Kidney capillary endothelial cell (primary cell): ENCODE data around the gene GMCL2.

Source experiments
- DNase-seq: peaks from one replicate; pipeline ENCODE4 v3.0.0-alpha.2; 2018; ENCODE audit warnings: low spot score

The GMCL2 gene

DNA sequence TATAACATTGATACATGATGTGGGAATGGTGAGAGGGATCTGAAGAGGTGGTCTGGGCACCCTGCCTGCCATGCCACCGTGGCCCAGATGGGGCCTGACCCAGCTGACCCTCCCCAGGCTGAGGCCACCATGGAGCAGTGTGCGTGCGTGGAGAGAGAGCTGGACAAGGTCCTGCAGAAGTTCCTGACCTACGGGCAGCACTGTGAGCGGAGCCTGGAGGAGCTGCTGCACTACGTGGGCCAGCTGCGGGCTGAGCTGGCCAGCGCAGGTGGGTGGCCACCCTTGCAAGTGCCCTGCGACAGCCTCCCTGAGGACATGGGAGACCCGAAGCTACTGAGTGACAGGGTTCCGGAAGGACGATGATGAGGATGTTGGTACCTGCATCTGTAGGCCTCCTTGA is 49.2 kb downstream of the GMCL2 start:
- no peak for DNase-seq

DNA sequence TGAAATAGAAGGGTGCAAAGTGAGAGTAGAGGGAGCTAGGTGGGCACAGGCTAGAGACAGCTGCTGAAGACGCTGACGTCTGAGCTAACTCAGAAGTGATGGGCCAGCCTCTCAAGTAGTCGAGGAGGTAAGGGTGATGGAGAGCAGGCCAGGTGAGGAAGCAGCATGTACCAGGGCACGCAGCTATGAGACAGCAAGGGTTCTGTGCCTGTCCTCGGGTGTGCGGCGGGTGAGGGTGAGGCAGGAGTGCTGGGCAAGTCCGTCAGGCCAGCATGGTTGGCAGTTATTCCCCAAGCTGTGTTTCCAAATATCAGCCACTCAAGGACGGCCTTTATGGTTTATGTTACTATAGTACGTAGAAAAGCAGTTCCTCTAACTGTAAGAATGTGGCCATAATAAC is 50.2 kb downstream of the GMCL2 start:
- DNase-seq = no peak
